Glutamatergic neuron (in vitro differentiated cells): Measurements from ENCODE around the gene LAMA2. TPM values are rescaled to one million over a fixed set of nuclear protein-coding genes. Genes with fewer than 3 reads are reported as not detected.

Experiments used
- DNase-seq: peaks from one replicate; pipeline ENCODE4 v3.0.0; 2022
- H3K27ac Mint-ChIP-seq: one replicate; pipeline ENCODE4 v1.8.0; 2020; ENCODE audit warnings: mild to moderate bottlenecking, mixed read lengths, inconsistent platforms; ENCODE audit not compliant: unreplicated experiment
- H3K27me3 Mint-ChIP-seq: one replicate; pipeline ENCODE4 v1.8.0; 2020; ENCODE audit warnings: mild to moderate bottlenecking, moderate library complexity, mixed read lengths, inconsistent platforms; ENCODE audit not compliant: unreplicated experiment
- H3K36me3 Mint-ChIP-seq: one replicate; pipeline ENCODE4 v1.8.0; 2020; ENCODE audit warnings: mild to moderate bottlenecking, mixed read lengths, inconsistent platforms; ENCODE audit not compliant: unreplicated experiment
- H3K4me1 Mint-ChIP-seq: one replicate; pipeline ENCODE4 v1.8.0; 2020; ENCODE audit warnings: mild to moderate bottlenecking, low read depth, mixed read lengths, inconsistent platforms; ENCODE audit not compliant: unreplicated experiment
- H3K4me3 Mint-ChIP-seq: one replicate; pipeline ENCODE4 v1.8.0; 2020; ENCODE audit warnings: mild to moderate bottlenecking, mixed read lengths, inconsistent platforms; ENCODE audit not compliant: unreplicated experiment
- H3K9me3 Mint-ChIP-seq: one replicate; pipeline ENCODE4 v1.8.0; 2020; ENCODE audit warnings: mild to moderate bottlenecking, moderate library complexity, mixed read lengths, inconsistent platforms; ENCODE audit not compliant: unreplicated experiment
- total RNA-seq: library from RNA; stranded (reverse); fragmentation: NEBNext Ultra II Directional; extraction: Animal tissue kit (Norgen Biotek cat#: 25700); gene quantifications from one replicate; pipeline ENCODE4 v1.2.1, GENCODE V29; 2021; ENCODE audit not compliant: unreplicated experiment
- TF ChIP-seq, protein P1 (sequence below): fragments of 200-600 bp; sonication (generic); IDR thresholded peaks from one replicate; pipeline ENCODE4 v1.5.0; 2021; ENCODE audit not compliant: partially characterized antibody, unreplicated experiment

The LAMA2 gene
- total RNA-seq, 1 donor from 2014 or later = 2.4 TPM

GRCh38 chr6:129211626-129212025 is 328.7 kb downstream of the LAMA2 start:
- no peak overlapping the region for H3K4me3 Mint-ChIP-seq
- no peaks in the 10 kb centered on the region for H3K27me3 Mint-ChIP-seq
- DNase-seq = no peak
- H3K36me3 Mint-ChIP-seq = no peaks in the 10 kb centered on the region
- TF ChIP-seq, protein P1, sequence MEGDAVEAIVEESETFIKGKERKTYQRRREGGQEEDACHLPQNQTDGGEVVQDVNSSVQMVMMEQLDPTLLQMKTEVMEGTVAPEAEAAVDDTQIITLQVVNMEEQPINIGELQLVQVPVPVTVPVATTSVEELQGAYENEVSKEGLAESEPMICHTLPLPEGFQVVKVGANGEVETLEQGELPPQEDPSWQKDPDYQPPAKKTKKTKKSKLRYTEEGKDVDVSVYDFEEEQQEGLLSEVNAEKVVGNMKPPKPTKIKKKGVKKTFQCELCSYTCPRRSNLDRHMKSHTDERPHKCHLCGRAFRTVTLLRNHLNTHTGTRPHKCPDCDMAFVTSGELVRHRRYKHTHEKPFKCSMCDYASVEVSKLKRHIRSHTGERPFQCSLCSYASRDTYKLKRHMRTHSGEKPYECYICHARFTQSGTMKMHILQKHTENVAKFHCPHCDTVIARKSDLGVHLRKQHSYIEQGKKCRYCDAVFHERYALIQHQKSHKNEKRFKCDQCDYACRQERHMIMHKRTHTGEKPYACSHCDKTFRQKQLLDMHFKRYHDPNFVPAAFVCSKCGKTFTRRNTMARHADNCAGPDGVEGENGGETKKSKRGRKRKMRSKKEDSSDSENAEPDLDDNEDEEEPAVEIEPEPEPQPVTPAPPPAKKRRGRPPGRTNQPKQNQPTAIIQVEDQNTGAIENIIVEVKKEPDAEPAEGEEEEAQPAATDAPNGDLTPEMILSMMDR = no peak
- peaks cover 12% of the 10 kb centered on the region for H3K4me1 Mint-ChIP-seq
- no peaks in the 10 kb centered on the region for H3K9me3 Mint-ChIP-seq
- no peak overlapping the region for H3K27ac Mint-ChIP-seq

DNA sequence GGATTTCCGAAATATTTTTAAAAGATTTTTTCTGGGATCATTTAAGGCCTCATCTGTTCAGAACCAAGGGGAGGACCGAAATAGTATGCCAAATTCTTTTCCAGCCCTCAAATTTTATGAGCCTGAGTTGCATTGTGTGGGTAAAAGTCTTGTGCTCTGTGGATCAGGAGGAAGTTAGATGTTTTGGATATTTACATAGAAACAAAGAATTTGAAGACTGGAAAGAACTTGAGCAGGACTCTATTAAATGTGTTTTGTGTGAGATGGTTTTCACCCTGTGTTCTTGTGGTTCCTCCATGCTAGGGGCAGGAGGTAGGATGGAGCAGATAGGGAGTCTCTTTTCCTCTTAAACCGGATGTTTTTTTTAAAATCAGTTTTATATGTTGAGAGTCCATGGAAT is 329.1 kb downstream of the LAMA2 start:
- Mint-ChIP-seq H3K4me3 (no peak overlapping the region), H3K4me1 (peaks cover 9% of the 10 kb centered on the region)

DNA sequence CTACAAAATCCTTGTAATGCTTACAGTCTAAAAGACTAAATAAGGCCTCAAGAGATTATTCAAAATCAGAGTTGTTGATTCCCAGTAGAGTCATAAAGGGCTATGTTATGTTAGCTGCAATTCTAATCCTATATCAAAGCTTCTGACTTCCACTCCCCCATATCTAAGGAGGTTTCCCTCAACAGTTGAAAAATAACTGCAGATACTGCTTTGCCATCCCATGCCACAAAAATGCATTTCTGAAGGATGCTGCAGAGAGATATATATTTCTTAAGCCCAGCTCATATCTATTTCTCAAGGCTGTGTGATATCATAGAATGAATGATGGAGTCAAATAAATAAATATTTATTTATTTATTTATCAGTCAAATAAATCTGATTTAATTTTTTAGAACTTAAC is 332.3 kb downstream of the LAMA2 start:
- H3K4me1 Mint-ChIP-seq = peaks cover 9% of the 10 kb centered on the region
- no peaks in the 10 kb centered on the region for H3K36me3 Mint-ChIP-seq
- DNase-seq = no peak
- no peak overlapping the region for H3K4me3 Mint-ChIP-seq
- H3K9me3 Mint-ChIP-seq = no peaks in the 10 kb centered on the region
- no peaks in the 10 kb centered on the region for H3K27me3 Mint-ChIP-seq
- H3K27ac Mint-ChIP-seq = no peak overlapping the region
- TF ChIP-seq, protein P1 = no peak

More for the DNA sequence above, 329.1 kb downstream of the LAMA2 start:
- TF ChIP-seq, protein P1 = no peak
- DNase-seq = no peak
- H3K36me3 Mint-ChIP-seq = no peaks in the 10 kb centered on the region
- H3K27ac Mint-ChIP-seq = peak overlapping the region; percentile 33
- H3K9me3 Mint-ChIP-seq = no peaks in the 10 kb centered on the region
- no peaks in the 10 kb centered on the region for H3K27me3 Mint-ChIP-seq

- Mint-ChIP-seq H3K27ac (no peak overlapping the region), H3K9me3 (no peaks in the 10 kb centered on the region), H3K27me3 (no peaks in the 10 kb centered on the region), H3K4me3 (no peak overlapping the region), H3K4me1 (peaks cover 3% of the 10 kb centered on the region), H3K36me3 (no peaks in the 10 kb centered on the region)
- TF ChIP-seq, protein P1 = no peak
- DNase-seq = no peak
These were observed 333.1 kb downstream of the LAMA2 start for GRCh38 chr6:129215916-129216520.

DNA sequence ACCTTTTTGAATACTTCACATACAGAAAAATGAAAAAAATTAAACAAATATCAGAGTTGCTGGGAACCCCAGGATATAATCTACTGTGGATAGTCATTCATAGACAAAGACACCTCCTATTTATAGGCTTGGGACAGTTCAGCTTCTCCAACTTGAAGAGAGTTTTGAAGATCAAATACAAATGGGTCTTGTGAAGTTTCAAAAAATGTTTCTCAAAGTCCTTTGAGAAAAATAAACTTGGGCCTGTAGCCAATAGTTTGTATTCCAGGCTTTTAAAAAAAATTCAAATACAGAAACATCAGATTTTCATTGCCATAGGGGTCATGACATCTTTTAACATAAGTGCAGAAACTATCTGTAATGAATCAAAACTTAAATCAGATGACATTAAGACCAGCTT is 334.8 kb downstream of the LAMA2 start:
- no peak for DNase-seq
- TF ChIP-seq, protein P1 = no peak
- Mint-ChIP-seq H3K27me3 (no peaks in the 10 kb centered on the region), H3K4me1 (no peaks in the 10 kb centered on the region), H3K27ac (no peak overlapping the region), H3K4me3 (no peak overlapping the region), H3K36me3 (no peaks in the 10 kb centered on the region), H3K9me3 (no peaks in the 10 kb centered on the region)
